ENCODE data around the gene AIM2.

The AIM2 gene

DNA sequence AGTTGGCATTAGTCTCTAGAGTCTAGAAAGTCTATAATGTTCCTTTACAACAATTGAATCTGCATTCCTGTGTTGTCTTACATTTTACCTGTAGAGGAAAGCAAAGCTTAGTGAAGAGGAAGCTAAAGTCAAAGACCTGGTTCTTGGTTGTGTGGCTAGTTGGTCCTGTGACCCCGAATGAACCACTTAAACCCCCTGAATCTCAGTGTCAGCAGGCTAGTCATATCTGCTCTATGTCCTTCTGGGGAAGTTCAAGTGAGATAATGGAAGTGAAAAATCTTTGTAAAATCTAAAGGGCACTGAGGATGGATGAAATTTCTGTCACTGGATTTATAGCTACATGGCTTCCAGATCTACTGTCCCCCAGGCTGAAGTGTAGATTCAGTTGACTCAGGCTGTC lies 24.0 kb upstream of the AIM2 start:
- Histone ChIP-seq H3K36me3 (replicated peaks; ENCODE audit: insufficient read depth, low read length) (no peaks in the 10 kb centered on the region), H2AFZ (ENCODE audit: low read length) (no peak overlapping the region), H3K79me2 (ENCODE audit: low read length) (no peaks in the 10 kb centered on the region), H3K27ac (ENCODE audit: low read length) (no peak overlapping the region), H3F3A (ENCODE audit: insufficient read depth, low read length) (no peaks in the 10 kb centered on the region), H4K20me1 (ENCODE audit: insufficient read depth, low read length) (no peaks in the 10 kb centered on the region), H3K27me3 (replicated peaks; ENCODE audit: insufficient read depth, low read length) (no peaks in the 10 kb centered on the region), H3K9me2 (replicated peaks; ENCODE audit: insufficient read depth, low read length) (no peaks in the 10 kb centered on the region), H3K4me2 (ENCODE audit: low read depth, low read length) (no peak overlapping the region), H3K9ac (ENCODE audit: low read length) (no peak overlapping the region), H3K9me3 (replicated peaks; ENCODE audit: insufficient read depth, low read length) (no peaks in the 10 kb centered on the region), H3K4me1 (ENCODE audit: low read length) (no peaks in the 10 kb centered on the region), H3K4me3 (ENCODE audit: low read length) (no peak overlapping the region)
- TF ChIP-seq EZH2phosphoT487 (IDR thresholded peaks at IDR 0.05; ENCODE audit: low read length) (no peak), EZH2 (optimal IDR thresholded peaks at IDR 0.05; ENCODE audit: low read depth, low read length) (no peak)
- TF ChIP-seq, protein P1, sequence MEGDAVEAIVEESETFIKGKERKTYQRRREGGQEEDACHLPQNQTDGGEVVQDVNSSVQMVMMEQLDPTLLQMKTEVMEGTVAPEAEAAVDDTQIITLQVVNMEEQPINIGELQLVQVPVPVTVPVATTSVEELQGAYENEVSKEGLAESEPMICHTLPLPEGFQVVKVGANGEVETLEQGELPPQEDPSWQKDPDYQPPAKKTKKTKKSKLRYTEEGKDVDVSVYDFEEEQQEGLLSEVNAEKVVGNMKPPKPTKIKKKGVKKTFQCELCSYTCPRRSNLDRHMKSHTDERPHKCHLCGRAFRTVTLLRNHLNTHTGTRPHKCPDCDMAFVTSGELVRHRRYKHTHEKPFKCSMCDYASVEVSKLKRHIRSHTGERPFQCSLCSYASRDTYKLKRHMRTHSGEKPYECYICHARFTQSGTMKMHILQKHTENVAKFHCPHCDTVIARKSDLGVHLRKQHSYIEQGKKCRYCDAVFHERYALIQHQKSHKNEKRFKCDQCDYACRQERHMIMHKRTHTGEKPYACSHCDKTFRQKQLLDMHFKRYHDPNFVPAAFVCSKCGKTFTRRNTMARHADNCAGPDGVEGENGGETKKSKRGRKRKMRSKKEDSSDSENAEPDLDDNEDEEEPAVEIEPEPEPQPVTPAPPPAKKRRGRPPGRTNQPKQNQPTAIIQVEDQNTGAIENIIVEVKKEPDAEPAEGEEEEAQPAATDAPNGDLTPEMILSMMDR (IDR thresholded peaks at IDR 0.05; ENCODE audit: low read length) = no peak
- DNase-seq = no peak

DNA sequence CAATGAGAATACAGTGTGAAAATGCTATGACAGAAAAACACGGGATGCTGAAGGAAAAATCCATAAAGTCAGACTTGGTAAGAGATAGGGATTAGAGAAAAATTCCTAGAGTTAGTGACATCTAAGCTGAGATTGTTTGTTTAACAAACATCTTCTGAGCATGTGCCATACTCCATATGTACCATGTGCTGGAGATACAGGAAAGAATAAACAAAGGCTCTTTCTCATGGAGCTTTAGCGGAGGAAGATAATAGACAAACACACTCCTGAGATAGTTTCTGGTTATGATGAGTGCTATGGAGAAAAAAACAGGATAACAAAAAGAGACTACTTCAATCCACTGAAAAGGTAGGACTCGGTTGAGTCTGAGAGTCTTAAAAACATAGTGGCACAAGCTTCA lies 22.0 kb upstream of the AIM2 start:
- Histone ChIP-seq H3K9me2 (replicated peaks; ENCODE audit: insufficient read depth, low read length) (no peaks in the 10 kb centered on the region), H3K79me2 (ENCODE audit: low read length) (no peaks in the 10 kb centered on the region), H3F3A (ENCODE audit: insufficient read depth, low read length) (no peaks in the 10 kb centered on the region), H3K9me3 (replicated peaks; ENCODE audit: insufficient read depth, low read length) (no peaks in the 10 kb centered on the region), H4K20me1 (ENCODE audit: insufficient read depth, low read length) (no peaks in the 10 kb centered on the region), H3K9ac (ENCODE audit: low read length) (no peak overlapping the region), H3K27ac (ENCODE audit: low read length) (no peak overlapping the region), H3K4me3 (ENCODE audit: low read length) (no peak overlapping the region), H3K27me3 (replicated peaks; ENCODE audit: insufficient read depth, low read length) (no peaks in the 10 kb centered on the region), H3K4me1 (ENCODE audit: low read length) (no peaks in the 10 kb centered on the region), H2AFZ (ENCODE audit: low read length) (no peak overlapping the region), H3K4me2 (ENCODE audit: low read depth, low read length) (no peak overlapping the region), H3K36me3 (replicated peaks; ENCODE audit: insufficient read depth, low read length) (no peaks in the 10 kb centered on the region)
- TF ChIP-seq, protein P1 (IDR thresholded peaks at IDR 0.05; ENCODE audit: low read length) = no peak
- TF ChIP-seq EZH2phosphoT487 (IDR thresholded peaks at IDR 0.05; ENCODE audit: low read length) (no peak), EZH2 (optimal IDR thresholded peaks at IDR 0.05; ENCODE audit: low read depth, low read length) (no peak)
- DNase-seq = no peak

DNA sequence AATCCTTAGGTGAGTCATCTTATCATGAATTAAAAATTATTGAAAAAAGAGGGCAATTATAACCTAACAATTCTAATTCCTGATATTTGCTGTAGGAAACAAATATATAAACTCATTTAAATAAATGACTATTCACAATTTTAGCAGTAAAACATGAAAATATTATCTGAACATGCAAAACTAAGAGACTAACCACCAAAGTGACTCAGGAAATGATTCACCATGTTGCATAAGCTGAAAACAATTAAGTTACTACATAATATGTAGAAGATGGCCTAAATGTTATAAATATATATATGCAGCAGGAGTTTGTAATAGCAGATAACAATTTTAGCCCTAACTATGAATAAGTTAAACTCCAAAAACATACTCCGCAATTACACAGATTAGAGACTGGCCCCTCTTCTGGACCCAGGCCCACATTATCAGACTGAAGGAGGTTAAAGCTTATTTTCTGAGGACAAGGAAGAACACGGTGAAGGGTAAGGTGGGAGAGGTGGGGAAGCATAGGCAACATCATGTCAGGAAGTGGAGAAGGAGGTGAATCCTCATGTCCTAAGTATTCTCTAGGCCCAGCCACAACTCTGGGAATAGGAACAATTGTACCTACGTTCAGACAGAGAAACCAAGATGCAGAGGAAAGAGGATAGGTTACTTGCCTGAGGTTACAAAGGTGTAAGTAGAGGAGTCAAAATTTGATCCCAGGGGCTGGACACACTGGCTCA lies 15.6 kb upstream of the AIM2 start:
- Histone ChIP-seq H3K4me1 (ENCODE audit: low read length) (peaks cover 12% of the 10 kb centered on the region; the same call in 1 of the 2 replicates), H2AFZ (ENCODE audit: low read length) (no peak overlapping the region), H3K36me3 (replicated peaks; ENCODE audit: insufficient read depth, low read length) (no peaks in the 10 kb centered on the region), H3K27me3 (replicated peaks; ENCODE audit: insufficient read depth, low read length) (no peaks in the 10 kb centered on the region), H3K9me2 (replicated peaks; ENCODE audit: insufficient read depth, low read length) (no peaks in the 10 kb centered on the region), H4K20me1 (ENCODE audit: insufficient read depth, low read length) (no peaks in the 10 kb centered on the region), H3K9ac (ENCODE audit: low read length) (no peak overlapping the region), H3K4me2 (ENCODE audit: low read depth, low read length) (no peak overlapping the region), H3K4me3 (ENCODE audit: low read length) (no peak overlapping the region), H3K9me3 (replicated peaks; ENCODE audit: insufficient read depth, low read length) (no peaks in the 10 kb centered on the region), H3K27ac (ENCODE audit: low read length) (no peak overlapping the region), H3K79me2 (ENCODE audit: low read length) (no peaks in the 10 kb centered on the region), H3F3A (ENCODE audit: insufficient read depth, low read length) (0 out of 2 replicates have a peak, but pooled peaks cover 3% of the 10 kb centered on the region)
- no peak for TF ChIP-seq EZH2phosphoT487 (IDR thresholded peaks at IDR 0.05; ENCODE audit: low read length)
- TF ChIP-seq, protein P1 (IDR thresholded peaks at IDR 0.05; ENCODE audit: low read length) = no peak
- TF ChIP-seq EZH2 (optimal IDR thresholded peaks at IDR 0.05; ENCODE audit: low read depth, low read length) = no peak
- DNase-seq = no peak

Measured in MM.1S (cell line).